ENCODE measurements around the gene EML6.

EML6 gene

DNA sequence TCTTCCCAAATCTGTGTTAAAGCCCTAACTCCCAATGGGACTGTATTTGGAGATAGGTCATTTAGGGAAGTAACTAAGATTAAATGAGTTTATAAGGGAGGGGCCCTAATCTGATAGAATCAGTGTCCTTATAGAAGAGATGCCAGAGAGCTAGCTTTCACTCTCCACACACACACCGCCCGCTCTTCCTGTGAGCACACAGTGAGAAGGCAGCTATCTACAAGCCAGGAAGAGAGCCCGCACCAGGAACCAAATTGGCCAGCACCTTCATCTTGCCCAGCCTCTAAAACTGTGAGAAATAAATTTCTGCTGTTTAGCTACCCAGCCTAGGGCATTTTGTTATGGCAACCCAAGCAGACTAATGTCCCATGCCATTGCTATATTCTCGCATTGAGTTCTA is 201.6 kb downstream of the EML6 start:
- no peak for DNase-seq

- no peak for DNase-seq
These were observed 203.8 kb downstream of the EML6 start for GRCh38 chr2:54927085-54927750.

DNA sequence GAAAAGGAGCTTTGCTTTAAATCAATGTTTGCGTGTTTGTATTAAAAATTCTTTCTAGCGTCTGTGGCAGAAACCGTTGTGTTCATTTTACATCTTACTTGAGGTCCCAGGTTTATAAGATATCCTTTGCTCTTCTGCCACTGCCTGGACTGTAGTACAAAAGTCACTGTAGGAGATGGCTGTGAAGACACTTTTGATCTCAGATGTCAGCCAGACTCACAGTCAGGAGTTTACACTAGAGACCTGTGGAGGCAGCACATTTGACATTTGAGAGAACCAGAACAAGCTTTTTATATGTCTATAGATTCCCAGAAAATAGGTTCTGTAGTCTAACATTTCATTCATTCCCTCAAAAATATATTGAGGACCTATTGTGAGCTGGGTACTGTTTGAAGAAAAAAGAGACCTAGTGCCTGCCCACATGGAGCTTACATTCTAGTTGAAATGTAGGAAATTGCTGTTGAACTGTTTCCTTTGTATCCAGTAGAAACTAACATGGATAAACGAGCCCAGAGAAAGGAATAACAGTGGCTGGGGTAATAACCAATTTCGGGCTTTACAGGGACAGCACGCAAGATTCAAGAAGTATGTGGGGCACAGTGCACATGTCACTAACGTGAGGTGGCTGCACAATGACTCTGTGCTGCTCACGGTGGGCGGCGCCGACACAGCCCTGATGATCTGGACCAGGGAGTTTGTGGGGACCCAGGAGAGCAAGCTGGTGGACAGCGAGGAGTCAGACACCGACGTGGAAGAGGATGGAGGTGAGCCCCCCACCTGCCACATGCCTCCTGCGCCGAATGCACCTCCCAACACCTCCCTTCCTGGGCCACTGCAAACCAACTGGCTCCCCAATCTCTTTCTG is 204.5 kb downstream of the EML6 start:
- DNase-seq: no peak

GRCh38 chr2:54928719-54929118 is 205.3 kb downstream of the EML6 start:
- no peak for DNase-seq

DNA sequence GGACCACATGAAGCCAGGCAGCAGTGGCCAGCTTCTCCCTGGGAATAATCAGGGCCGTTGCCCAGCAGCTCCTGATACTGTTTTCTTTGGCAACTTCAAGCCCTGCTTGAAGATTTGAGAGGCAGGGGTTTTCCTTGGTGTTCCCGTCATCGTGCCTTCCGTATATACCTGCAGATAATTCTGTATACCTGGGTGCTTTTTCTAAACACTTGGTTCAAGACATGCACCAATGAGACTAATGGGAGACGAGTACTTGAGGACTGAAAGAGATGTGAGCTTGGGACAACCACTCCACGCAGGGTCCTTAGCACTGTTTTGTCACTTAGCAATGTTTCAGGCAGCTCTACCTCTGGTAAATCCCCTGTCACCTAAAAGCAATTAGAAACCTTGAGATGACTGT is 208.0 kb downstream of the EML6 start:
- DNase-seq: no peak

DNA sequence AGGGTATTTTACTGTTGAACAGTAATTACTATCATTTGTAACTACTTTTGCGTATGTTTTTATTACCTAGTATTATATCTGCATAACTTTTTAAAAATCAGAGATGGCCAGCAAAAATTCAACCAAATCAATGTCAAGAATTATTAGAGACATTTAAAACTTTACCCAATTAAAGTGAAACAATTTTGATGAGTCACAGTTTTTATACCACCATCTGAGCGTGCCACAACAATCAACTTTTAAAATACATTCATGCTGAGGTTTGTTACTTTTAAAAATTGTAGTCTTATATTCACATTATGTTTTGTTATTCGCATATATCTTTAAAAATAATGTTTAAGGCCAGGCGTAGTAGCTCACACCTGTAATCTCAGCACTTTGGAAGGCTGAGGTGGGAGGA is 211.9 kb downstream of the EML6 start:
- no peak for DNase-seq

GRCh38 chr2:54936766-54937165 is 213.3 kb downstream of the EML6 start:
- no peak for DNase-seq

GRCh38 chr2:54939446-54940118 is 216.1 kb downstream of the EML6 start:
- DNase-seq: no peak

DNA sequence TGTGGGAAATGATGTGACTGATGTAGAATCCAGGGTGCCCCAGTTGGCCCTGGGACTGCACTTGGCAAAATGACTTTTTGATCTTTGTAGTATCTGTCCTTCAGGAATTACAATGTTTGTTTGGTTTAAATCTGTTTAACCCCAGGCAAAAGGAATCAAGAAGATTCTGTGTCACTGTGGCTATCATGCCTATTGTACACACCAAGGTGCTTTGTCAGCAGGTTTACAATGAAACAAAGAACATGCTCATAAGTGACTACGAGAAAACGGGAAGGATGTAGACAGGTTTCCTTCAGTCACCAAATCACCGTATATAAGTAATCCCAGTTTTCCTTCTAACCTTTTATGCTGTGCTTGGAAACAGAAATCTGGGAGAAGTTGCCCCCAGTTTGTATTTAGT is 217.3 kb downstream of the EML6 start:
- no peak for DNase-seq

DNA sequence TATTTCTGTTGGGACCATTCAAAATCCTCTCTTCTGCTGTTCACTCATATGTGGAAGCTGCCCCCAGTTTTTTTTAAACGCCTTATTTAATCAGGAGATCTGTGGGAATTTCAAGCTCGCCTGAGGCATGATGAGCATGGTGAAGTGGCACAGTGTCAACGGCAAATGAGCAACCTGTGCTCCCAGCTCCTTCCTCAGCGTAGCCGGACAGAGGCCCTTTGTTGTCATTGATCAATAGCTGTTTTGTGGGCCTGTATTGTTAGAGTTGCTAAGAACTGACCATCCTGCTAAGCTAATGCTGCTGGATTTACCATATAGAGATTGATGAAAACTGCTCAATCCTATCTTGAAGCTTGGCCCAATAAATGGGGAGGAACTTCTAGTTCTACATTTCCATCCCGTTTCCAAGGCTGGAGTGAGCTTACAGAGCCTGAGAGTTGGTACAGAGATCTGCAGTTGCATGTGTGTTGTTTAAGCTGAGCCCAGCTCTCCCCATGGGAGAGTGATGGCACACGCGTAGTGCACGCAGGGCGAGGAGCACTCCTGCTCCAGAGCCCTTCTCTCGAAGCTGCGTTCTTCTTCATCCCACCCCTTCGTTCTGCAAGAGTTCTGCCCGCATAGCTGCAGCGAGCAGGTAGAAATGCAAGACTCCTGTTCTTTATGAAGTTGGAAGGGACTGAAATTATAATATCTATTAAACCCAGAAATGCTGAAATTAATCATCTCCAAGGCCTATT is 218.0 kb downstream of the EML6 start:
- no peak for DNase-seq

GRCh38 chr2:54942373-54942772 is 218.9 kb downstream of the EML6 start:
- DNase-seq: no peak

DNA sequence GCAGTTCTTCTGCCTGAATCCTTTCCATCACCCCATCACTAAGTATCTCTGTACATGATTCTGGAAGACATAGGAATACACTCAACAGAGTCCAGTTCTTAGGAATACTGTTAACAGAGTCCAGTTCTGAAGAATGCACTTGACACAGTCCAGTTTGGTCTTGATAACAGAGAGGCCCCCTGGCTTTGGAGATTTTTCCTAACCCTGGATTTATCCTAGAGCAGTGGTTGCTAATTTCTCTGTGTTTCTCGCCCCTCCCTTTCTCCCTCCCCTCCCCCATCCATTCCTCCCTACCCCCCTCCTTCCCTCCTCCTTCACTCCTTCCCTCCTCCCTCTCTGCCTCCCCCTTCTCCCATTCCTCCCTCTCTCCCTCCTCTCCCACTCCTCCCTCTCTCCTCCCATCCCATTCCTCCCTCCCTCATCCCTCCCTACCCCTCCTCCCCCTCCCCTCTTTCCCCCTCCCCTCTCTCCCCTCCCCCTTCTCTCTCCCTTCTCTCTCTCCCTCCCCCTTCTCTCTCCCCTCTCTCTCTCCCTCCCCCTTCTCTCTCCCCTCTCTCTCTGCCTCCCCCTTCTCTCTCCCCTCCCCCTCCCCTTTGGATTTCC is 221.4 kb downstream of the EML6 start:
- no peak for DNase-seq

DNA sequence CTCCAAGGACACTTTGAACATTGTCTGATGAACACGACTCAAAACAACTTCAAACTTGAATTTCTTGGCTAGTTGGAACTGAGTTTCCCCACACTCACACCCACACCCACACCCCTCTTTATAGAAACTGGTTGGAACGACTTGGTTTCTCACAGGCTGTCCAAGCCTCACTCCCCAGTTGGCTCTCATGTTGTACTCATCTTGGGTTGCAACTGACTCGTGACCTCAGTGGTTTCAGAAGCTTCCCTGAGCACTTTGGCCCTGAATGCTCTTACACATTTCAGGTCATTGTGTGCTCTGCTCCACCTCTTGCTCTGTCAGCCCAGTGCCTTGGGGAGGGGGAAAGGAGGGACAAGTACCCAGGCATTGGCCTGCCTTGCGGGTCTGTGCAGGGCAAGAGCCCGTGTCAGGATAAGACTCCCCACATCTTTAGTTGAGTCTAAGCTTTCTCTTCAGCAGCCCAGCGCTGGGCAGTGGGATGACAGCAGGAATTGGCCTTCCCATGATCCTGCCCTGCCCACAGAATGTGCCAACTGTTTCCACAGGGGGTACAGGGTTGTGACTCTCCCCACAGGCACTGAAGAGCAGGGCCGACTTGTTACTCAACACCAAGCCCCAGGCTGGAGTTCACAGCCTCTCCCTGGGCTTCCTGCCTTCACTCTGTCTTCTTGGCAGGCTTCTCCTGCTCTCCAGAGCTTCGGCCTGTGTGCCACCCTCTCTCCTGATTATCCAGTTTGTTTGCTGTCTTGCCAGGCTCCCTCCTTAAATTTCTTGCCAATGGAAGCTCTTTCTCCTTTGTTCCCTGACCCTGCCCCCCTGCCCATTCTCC is 222.1 kb downstream of the EML6 start:
- DNase-seq: no peak

DNA sequence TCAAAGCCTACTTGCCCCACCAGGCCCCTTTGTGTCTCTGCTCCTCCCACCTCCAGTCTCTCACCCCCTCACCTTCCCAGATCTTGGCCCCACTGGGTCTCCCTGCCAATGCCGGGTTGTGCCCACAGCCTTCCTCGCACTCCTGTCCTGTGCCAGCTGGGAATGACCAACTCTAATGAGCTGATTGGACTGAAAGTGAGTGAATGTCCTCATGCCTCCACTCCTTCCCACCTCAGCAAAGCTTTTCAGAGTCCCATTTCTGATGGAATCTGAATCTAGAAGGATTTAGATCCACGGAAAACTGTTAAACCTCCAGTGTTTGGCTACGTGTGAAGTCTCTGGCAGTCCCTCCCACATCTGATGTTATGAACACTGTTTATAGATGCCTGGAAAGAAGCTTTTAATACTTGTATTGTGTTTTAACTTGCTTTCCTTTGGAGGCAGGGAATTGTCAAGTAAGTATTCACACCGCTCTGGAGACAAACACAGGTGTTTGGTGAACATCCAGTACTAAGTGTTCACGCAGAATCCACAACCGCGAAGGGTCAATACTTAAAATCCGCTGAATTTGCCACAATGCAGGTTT is 222.9 kb downstream of the EML6 start:
- DNase-seq: no peak

DNA sequence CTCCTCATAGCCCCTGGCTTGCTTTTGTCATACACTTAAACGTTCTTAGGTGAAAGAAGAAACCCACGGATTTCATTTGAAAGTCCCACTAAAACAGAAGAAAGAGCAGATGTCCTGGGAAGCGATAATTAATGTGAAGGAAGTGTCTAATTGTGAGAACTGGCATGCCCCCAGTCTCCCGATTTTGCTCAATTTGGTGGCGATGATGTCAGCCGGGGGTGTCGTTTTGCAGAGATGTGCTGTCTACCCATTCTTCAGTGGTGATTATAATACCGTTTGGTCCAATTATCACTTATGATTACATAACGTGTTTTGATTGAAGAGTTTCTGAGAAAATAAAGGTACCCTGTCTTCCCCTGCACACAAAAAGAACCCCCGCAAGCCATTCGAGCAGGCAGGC is 223.7 kb downstream of the EML6 start:
- DNase-seq: no peak

GRCh38 chr2:54947646-54948045 is 224.2 kb downstream of the EML6 start:
- no peak for DNase-seq

- no peak for DNase-seq
These were observed 224.7 kb downstream of the EML6 start for GRCh38 chr2:54948120-54948519.

DNA sequence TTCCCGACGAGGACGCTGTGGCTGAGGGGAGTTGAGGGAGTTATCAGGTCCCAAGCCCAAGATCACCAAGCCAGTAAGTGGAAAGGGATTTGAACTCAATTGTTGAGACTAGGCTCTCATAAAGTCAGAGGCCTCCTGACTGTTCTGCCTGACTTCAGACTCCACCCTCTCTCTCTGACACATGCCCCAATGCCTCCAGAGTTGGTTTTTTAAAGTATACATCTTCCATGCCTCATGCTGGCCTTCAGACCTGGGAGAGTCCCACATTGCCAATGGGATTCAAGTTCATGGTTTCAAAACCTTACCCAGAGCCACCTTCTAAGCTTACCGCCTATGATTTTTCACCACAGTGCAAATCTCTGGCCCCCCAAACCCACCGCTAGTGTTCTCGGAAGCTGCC is 226.0 kb downstream of the EML6 start:
- no peak for DNase-seq

DNA sequence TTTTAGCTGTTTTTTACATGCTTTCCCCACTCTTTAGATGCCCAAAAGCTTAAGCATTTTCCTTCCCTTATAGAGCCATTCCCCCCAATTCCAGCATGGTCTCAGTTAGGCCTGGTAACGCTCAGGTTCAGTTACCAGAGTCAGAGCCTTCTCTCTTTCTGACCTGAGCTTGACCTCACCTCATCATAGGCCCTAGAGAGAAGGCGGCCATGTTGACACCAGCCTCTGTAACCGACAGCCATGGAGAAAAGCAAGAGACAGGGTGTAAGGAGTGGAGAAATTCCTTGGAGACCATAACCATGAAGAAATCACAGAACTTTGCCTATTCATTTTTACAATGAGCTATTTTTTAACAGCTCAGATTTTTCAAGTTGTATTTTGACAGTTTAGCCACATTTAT is 227.3 kb downstream of the EML6 start:
- no peak for DNase-seq

GRCh38 chr2:54952425-54952824 is 229.0 kb downstream of the EML6 start:
- no peak for DNase-seq

- no peak for DNase-seq
These were observed 229.6 kb downstream of the EML6 start for GRCh38 chr2:54952978-54953456.
